ENCODE results near the gene DPH3. TPM values are rescaled to one million over a fixed set of nuclear protein-coding genes. Genes with fewer than 3 reads are reported as not detected.

DPH3 gene
- polyA plus RNA-seq, 2 of the 4 experiments (the other 2 are of a cell fraction): 20.5 to 34.7 TPM

GRCh38 chr3:16270855-16271254 is 6.1 kb upstream of the DPH3 start:
- POLR2A ChIA-PET: no interaction called here
- H3K27ac ChIP-seq: no peak overlapping the region
- TF ChIP-seq FOXS1 (CRISPR knock-in tag; IDR thresholded peaks at IDR 0.05) (no peak), CBX8 (IDR thresholded peaks at IDR 0.05) (no peak), KDM1A (IDR thresholded peaks at IDR 0.05; ENCODE audit: low read depth) (no peak)
- TF ChIP-seq, protein P1, sequence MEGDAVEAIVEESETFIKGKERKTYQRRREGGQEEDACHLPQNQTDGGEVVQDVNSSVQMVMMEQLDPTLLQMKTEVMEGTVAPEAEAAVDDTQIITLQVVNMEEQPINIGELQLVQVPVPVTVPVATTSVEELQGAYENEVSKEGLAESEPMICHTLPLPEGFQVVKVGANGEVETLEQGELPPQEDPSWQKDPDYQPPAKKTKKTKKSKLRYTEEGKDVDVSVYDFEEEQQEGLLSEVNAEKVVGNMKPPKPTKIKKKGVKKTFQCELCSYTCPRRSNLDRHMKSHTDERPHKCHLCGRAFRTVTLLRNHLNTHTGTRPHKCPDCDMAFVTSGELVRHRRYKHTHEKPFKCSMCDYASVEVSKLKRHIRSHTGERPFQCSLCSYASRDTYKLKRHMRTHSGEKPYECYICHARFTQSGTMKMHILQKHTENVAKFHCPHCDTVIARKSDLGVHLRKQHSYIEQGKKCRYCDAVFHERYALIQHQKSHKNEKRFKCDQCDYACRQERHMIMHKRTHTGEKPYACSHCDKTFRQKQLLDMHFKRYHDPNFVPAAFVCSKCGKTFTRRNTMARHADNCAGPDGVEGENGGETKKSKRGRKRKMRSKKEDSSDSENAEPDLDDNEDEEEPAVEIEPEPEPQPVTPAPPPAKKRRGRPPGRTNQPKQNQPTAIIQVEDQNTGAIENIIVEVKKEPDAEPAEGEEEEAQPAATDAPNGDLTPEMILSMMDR (IDR thresholded peaks at IDR 0.05): no peak
- ATAC-seq (no peak), DNase-seq (ENCODE audit: low read depth in 1 of 2, low spot score in 1 of 2) (no peak), FAIRE-seq (no peak)
- H3K4me2 ChIP-seq: no peak overlapping the region
- peaks cover 9% of the 10 kb centered on the region for H3K4me1 ChIP-seq
- WGBS (ENCODE audit: missing lambda C conversion rate): 74% methylated on average over 10 of the region's 10 CpGs
- no peak overlapping the region for H3K4me3 ChIP-seq
- H3K9me3 ChIP-seq: no peaks in the 10 kb centered on the region
- CTCF ChIA-PET: no interaction called here

GRCh38 chr3:16266714-16267113 is 2.0 kb upstream of the DPH3 start:
- CTCF ChIA-PET: interaction anchor here (1.0 to 6.7 kb wide), 4 partner anchors 24 to 284 kb away, joined by 3 to 41 read pairs (median 10); no protein-coding TSS in a partner anchor
- Histone ChIP-seq H3K27ac (no peak overlapping the region), H3K4me3 (no peak overlapping the region), H3K4me1 (peaks cover 19% of the 10 kb centered on the region), H3K9me3 (no peaks in the 10 kb centered on the region), H3K4me2 (peak overlapping the region; percentile 83)
- FAIRE-seq (no peak), DNase-seq (ENCODE audit: low read depth in 1 of 2, low spot score in 1 of 2) (no peak), ATAC-seq (no peak)
- no peak for TF ChIP-seq SREBF2 (IDR thresholded peaks at IDR 0.05)
- no peak for TF ChIP-seq ZSCAN20 (CRISPR knock-in tag; IDR thresholded peaks at IDR 0.05)
- no peak for TF ChIP-seq ATOH8 (CRISPR knock-in tag; IDR thresholded peaks at IDR 0.05; ENCODE audit: low read depth)
- TF ChIP-seq KDM1A (IDR thresholded peaks at IDR 0.05; ENCODE audit: low read depth): no peak
- no peak for TF ChIP-seq RAD21 (conservative IDR thresholded peaks at IDR 0.05 in 1 of 2, IDR thresholded peaks at IDR 0.05 in 1 of 2)
- no peak for TF ChIP-seq REST (IDR thresholded peaks at IDR 0.05)
- TF ChIP-seq ESRRA (IDR thresholded peaks at IDR 0.05; ENCODE audit: borderline replicate concordance, low read length): no peak
- no peak for TF ChIP-seq FOXS1 (CRISPR knock-in tag; IDR thresholded peaks at IDR 0.05)
- TF ChIP-seq, protein P2, sequence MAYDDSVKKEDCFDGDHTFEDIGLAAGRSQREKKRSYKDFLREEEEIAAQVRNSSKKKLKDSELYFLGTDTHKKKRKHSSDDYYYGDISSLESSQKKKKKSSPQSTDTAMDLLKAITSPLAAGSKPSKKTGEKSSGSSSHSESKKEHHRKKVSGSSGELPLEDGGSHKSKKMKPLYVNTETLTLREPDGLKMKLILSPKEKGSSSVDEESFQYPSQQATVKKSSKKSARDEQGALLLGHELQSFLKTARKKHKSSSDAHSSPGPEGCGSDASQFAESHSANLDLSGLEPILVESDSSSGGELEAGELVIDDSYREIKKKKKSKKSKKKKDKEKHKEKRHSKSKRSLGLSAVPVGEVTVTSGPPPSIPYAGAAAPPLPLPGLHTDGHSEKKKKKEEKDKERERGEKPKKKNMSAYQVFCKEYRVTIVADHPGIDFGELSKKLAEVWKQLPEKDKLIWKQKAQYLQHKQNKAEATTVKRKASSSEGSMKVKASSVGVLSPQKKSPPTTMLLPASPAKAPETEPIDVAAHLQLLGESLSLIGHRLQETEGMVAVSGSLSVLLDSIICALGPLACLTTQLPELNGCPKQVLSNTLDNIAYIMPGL (CRISPR knock-in tag; IDR thresholded peaks at IDR 0.05; ENCODE audit: borderline replicate concordance): no peak
- no peak for TF ChIP-seq NFE2L2 (conservative IDR thresholded peaks at IDR 0.05; ENCODE audit: low read length)
- TF ChIP-seq NR3C1 (IDR thresholded peaks at IDR 0.05): no peak
- no peak for TF ChIP-seq RARB (CRISPR knock-in tag; IDR thresholded peaks at IDR 0.05)
- TF ChIP-seq TP53 (CRISPR knock-in tag; IDR thresholded peaks at IDR 0.05): no peak
- no peak for TF ChIP-seq EP300 (IDR thresholded peaks at IDR 0.05)
- TF ChIP-seq HEYL (CRISPR knock-in tag; IDR thresholded peaks at IDR 0.05): no peak
- no peak for TF ChIP-seq CEBPB (IDR thresholded peaks at IDR 0.05)
- POLR2A ChIA-PET: no interaction called here
- 91% methylated on average over 3 of the region's 3 CpGs for WGBS (ENCODE audit: missing lambda C conversion rate)
